H1 (cell line): ENCODE measurements around the gene SBF2. TPM values are rescaled to one million over a fixed set of nuclear protein-coding genes. Genes with fewer than 3 reads are reported as not detected.

Experiments
- CTCF ChIA-PET: fragments of 300-600 bp; sonication (Branson Sonifier 250); formaldehyde crosslinking; loops from one replicate; lab custom pipeline; 2021; ENCODE audit not compliant: partially characterized antibody; lab: Charles Lee
- POLR2A ChIA-PET: fragments of 300-600 bp; sonication (Branson Sonifier 250); formaldehyde crosslinking; loops from one replicate; lab custom pipeline; 2021; ENCODE audit warnings: inconsistent platforms; ENCODE audit not compliant: partially characterized antibody; lab: Charles Lee
- DNase-seq, 2 experiments: peaks; one replicate each; pipeline versions ENCODE4 v3.0.0 to v3.0.0-alpha.2; 2010 to 2022; ENCODE audit warnings: low spot score in 2 of 2, low read depth in 1 of 2, mixed read lengths in 1 of 2
- FAIRE-seq: peaks from 2 replicates; lab custom pipeline; 2011; peaks lifted over from hg19 to GRCh38; lab: Jason Lieb, UNC
- H2AFZ ChIP-seq: 2 replicates; pipeline ENCODE4 v1.8.1; 2012; ENCODE audit warnings: low read length, inconsistent platforms
- H2AK5ac ChIP-seq: 2 replicates; pipeline ENCODE4 v1.6.1; 2013; ENCODE audit warnings: low read depth, low read length
- H2BK120ac ChIP-seq: replicated peaks from 2 replicates; pipeline ENCODE3; 2013; ENCODE audit warnings: low read depth, low read length, inconsistent platforms
- H2BK12ac ChIP-seq: 2 replicates; pipeline ENCODE4 v1.6.1; 2013; ENCODE audit warnings: low read depth, low read length
- H2BK15ac ChIP-seq: 2 replicates; pipeline ENCODE4 v1.6.1; 2013; ENCODE audit warnings: low read length
- H2BK20ac ChIP-seq: 2 replicates; pipeline ENCODE4 v1.6.1; 2013; ENCODE audit warnings: low read length
- H2BK5ac ChIP-seq: 2 replicates; pipeline ENCODE4 v1.6.1; 2013; ENCODE audit warnings: low read depth, low read length
- H3K14ac ChIP-seq: 2 replicates; pipeline ENCODE4 v1.6.1; 2013; ENCODE audit warnings: inconsistent platforms; ENCODE audit not compliant: insufficient read length
- H3K18ac ChIP-seq: 2 replicates; pipeline ENCODE4 v1.6.1; 2013; ENCODE audit warnings: low read length; ENCODE audit errors: extremely low read depth
- H3K23ac ChIP-seq: 2 replicates; pipeline ENCODE4 v1.6.1; 2013; ENCODE audit warnings: inconsistent platforms; ENCODE audit not compliant: insufficient read length
- H3K23me2 ChIP-seq: 2 replicates; pipeline ENCODE4 v1.6.1; 2013; ENCODE audit warnings: low read depth, low read length
- H3K27ac ChIP-seq: 2 replicates; pipeline ENCODE4 v1.6.1; 2011; ENCODE audit warnings: low read depth, low read length, inconsistent platforms
- H3K27me3 ChIP-seq, 4 experiments: replicated peaks in 1 of 4; 1 replicate in 1 of 4; 2 replicates in 3 of 4; pipeline versions ENCODE4 v1.6.1 to v1.8.1; 2011 to 2013; ENCODE audit warnings: low read length in 3 of 4, mild to moderate bottlenecking in 3 of 4, inconsistent platforms in 2 of 4, mixed read lengths in 2 of 4, moderate library complexity in 1 of 4; ENCODE audit not compliant: control insufficient read depth in 3 of 4, insufficient read depth in 3 of 4; ENCODE audit errors: extremely low read depth in 1 of 4
- H3K36me3 ChIP-seq, 4 experiments: 2 replicates each; pipeline versions ENCODE4 v1.6.1 to v1.8.1; 2011 to 2013; ENCODE audit warnings: mild to moderate bottlenecking in 4 of 4, low read length in 3 of 4, moderate library complexity in 2 of 4, control low read depth in 1 of 4, inconsistent platforms in 1 of 4; ENCODE audit not compliant: insufficient read depth in 4 of 4, control insufficient read depth in 2 of 4
- H3K4ac ChIP-seq: replicated peaks from 2 replicates; pipeline ENCODE3; 2013; ENCODE audit warnings: low read length, low read depth, mixed read lengths, inconsistent platforms; ENCODE audit not compliant: insufficient read length
- H3K4me1 ChIP-seq, 4 experiments: replicated peaks in 1 of 4; 1 replicate in 1 of 4; 2 replicates in 3 of 4; pipeline versions ENCODE4 v1.6.1 to v1.8.1; 2011 to 2013; ENCODE audit warnings: low read length in 3 of 4, inconsistent platforms in 2 of 4, mixed read lengths in 1 of 4; ENCODE audit not compliant: insufficient read depth in 4 of 4, control insufficient read depth in 3 of 4
- H3K4me2 ChIP-seq, 2 experiments: 2 replicates each; pipeline versions ENCODE4 v1.6.1 to v1.8.1; 2011 to 2013; ENCODE audit warnings: low read depth in 2 of 2, low read length in 2 of 2, control low read depth in 1 of 2, inconsistent platforms in 1 of 2, mild to moderate bottlenecking in 1 of 2; ENCODE audit not compliant: insufficient read depth in 1 of 2
- H3K4me3 ChIP-seq, 4 experiments: fragments of 200-600, 300-600 bp in 1 of 4; sonication (generic), shearing (Covaris generic), sonication (Bioruptor Twin) in 1 of 4; 2 replicates each; pipeline versions ENCODE4 v1.5.1 to v1.8.1; 2011 to 2016; ENCODE audit warnings: low read length in 4 of 4, low read depth in 3 of 4, control low read depth in 2 of 4, inconsistent platforms in 2 of 4, mild to moderate bottlenecking in 2 of 4, mixed read lengths in 1 of 4, moderate library complexity in 1 of 4; ENCODE audit not compliant: insufficient read depth in 2 of 4; ENCODE audit errors: extremely low read depth in 1 of 4
- H3K56ac ChIP-seq: replicated peaks from 2 replicates; pipeline ENCODE3; 2013; ENCODE audit warnings: low read depth, mild to moderate bottlenecking, mixed read lengths, low read length, inconsistent platforms; ENCODE audit not compliant: insufficient read length
- H3K79me1 ChIP-seq: 2 replicates; pipeline ENCODE4 v1.6.1; 2013; ENCODE audit warnings: low read depth, low read length, control low read depth
- H3K79me2 ChIP-seq, 2 experiments: 2 replicates each; pipeline versions ENCODE4 v1.6.1 to v1.8.1; 2012 to 2013; ENCODE audit warnings: low read length in 2 of 2, mild to moderate bottlenecking in 2 of 2, inconsistent platforms in 1 of 2; ENCODE audit not compliant: insufficient read depth in 2 of 2, control insufficient read depth in 1 of 2
- H3K9ac ChIP-seq, 4 experiments: replicated peaks in 1 of 4; 1 replicate in 1 of 4; 2 replicates in 3 of 4; pipeline versions ENCODE4 v1.6.1 to v1.8.1; 2011 to 2013; ENCODE audit warnings: low read depth in 3 of 4, low read length in 3 of 4, control low read depth in 2 of 4, mild to moderate bottlenecking in 2 of 4, moderate library complexity in 2 of 4, inconsistent platforms in 1 of 4; ENCODE audit errors: extremely low read depth in 1 of 4
- H3K9me3 ChIP-seq, 2 experiments: 2 replicates each; pipeline versions ENCODE4 v1.6.1 to v1.8.1; 2012 to 2013; ENCODE audit warnings: mild to moderate bottlenecking in 2 of 2, moderate library complexity in 2 of 2, control low read depth in 1 of 2, inconsistent platforms in 1 of 2, low read depth in 1 of 2, low read length in 1 of 2, mixed read lengths in 1 of 2; ENCODE audit not compliant: insufficient read depth in 2 of 2
- H4K20me1 ChIP-seq, 2 experiments: replicated peaks in 1 of 2; 2 replicates each; pipeline versions ENCODE3 to v1.8.1; 2011 to 2013; ENCODE audit warnings: inconsistent platforms in 2 of 2, low read length in 2 of 2, mild to moderate bottlenecking in 1 of 2; ENCODE audit not compliant: insufficient read depth in 2 of 2, control insufficient read depth in 1 of 2
- H4K5ac ChIP-seq: 2 replicates; pipeline ENCODE4 v1.6.1; 2013; ENCODE audit warnings: low read length, low read depth, mixed read lengths, inconsistent platforms; ENCODE audit not compliant: insufficient read length
- H4K8ac ChIP-seq: 2 replicates; pipeline ENCODE4 v1.8.0; 2013; ENCODE audit warnings: mild to moderate bottlenecking, moderate library complexity, low read length, inconsistent platforms; ENCODE audit not compliant: insufficient read depth; ENCODE audit errors: extremely low read depth
- H4K91ac ChIP-seq: replicated peaks from 2 replicates; pipeline ENCODE3; 2013; ENCODE audit warnings: low read length, mixed read lengths, inconsistent platforms; ENCODE audit not compliant: insufficient read length
- CTBP2 ChIP-seq: IDR thresholded peaks from 2 replicates; pipeline ENCODE4 v1.7.0; 2011; ENCODE audit warnings: borderline replicate concordance, mild to moderate bottlenecking, moderate library complexity, mixed read lengths, low read length; ENCODE audit not compliant: insufficient read depth, insufficient read length
- FOSL1 ChIP-seq: IDR thresholded peaks from 2 replicates; pipeline ENCODE4 v1.6.1; 2011; ENCODE audit warnings: mild to moderate bottlenecking, low read depth, low read length, moderate library complexity; ENCODE audit not compliant: insufficient read depth
- HDAC2 ChIP-seq, 2 experiments: fragments of 300-600 bp in 1 of 2; sonication (generic) in 1 of 2; IDR thresholded peaks; 2 replicates each; pipeline ENCODE4 v1.6.1; 2011 to 2012; ENCODE audit warnings: low read depth in 2 of 2, low read length in 2 of 2, mild to moderate bottlenecking in 2 of 2, moderate library complexity in 2 of 2, borderline replicate concordance in 1 of 2, inconsistent platforms in 1 of 2
- KDM4A ChIP-seq: IDR thresholded peaks from one replicate; pipeline ENCODE4 v1.7.1; 2012; ENCODE audit warnings: low read depth, mild to moderate bottlenecking, moderate library complexity, low read length, inconsistent platforms; ENCODE audit not compliant: severe bottlenecking
- WGBS, 2 experiments: shearing (Covaris generic) in 1 of 2; methylation state at CpG; one replicate each; pipeline versions ENCODE4 v1.1.6 to v1.1.7; 2013 to 2015; ENCODE audit warnings: low lambda C conversion rate in 2 of 2, mixed read lengths in 2 of 2, inconsistent platforms in 1 of 2, low coverage in 1 of 2, missing lambda C conversion rate in 1 of 2; ENCODE audit not compliant: insufficient replicate concordance in 2 of 2, insufficient coverage in 1 of 2, insufficient read length in 1 of 2; ENCODE audit errors: extremely low coverage in 1 of 2, missing lambda C conversion rate in 1 of 2; 5-methylcytosine and 5-hydroxymethylcytosine counted together
- polyA plus RNA-seq, 7 experiments: library from polyadenylated mRNA; depleted of rRNA in 3 of 7; stranded (reverse) in 5 of 7; unstranded in 2 of 7; fragments of >200 nt in 5 of 7; fragments of 200-250 nt in 2 of 7; gene quantifications; 1 replicate in 5 of 7; 2 replicates in 1 of 7; 4 replicates in 1 of 7; pipeline versions ENCODE4 v1.2.1 to v1.2.3, GENCODE V29; 2011 to 2013; ENCODE audit warnings: missing spikeins in 2 of 7, mixed read lengths in 2 of 7
- total RNA-seq: library from RNA; stranded (reverse); fragmentation: NEBNext Ultra II Directional; extraction: Animal tissue kit (Norgen Biotek cat#: 25700); gene quantifications from 2 replicates; pipeline ENCODE4 v1.2.1, GENCODE V29; 2021

SBF2 gene
- total and polyA plus RNA-seq, 2 of the 8 experiments (the other 6 are each of a cell fraction or from before 2014, with no cell fraction given): 36.7 to 50.5 TPM

- Histone ChIP-seq H3K9ac (no peak overlapping the region), H3K36me3 (no peaks in the 10 kb centered on the region), H3K56ac (no peak overlapping the region), H3K79me2 (peaks cover 0 to 91% of the 10 kb centered on the region in 2 experiments; a peak in 2 of 4 replicates), H3K23ac (no peak overlapping the region), H3K27me3 (no peaks in the 10 kb centered on the region), H3K9me3 (no peaks in the 10 kb centered on the region), H2BK5ac (no peak overlapping the region), H4K5ac (no peak overlapping the region), H2BK15ac (no peak overlapping the region), H3K4me1 (peaks cover 3 to 8% (median 4%) of the 10 kb centered on the region in 4 experiments; a peak in 4 of 7 replicates), H3K27ac (no peak overlapping the region), H3K4ac (no peak overlapping the region), H3K4me2 (no peak overlapping the region), H2AFZ (no peak overlapping the region), H3K79me1 (peaks cover 7% of the 10 kb centered on the region; the same call in 1 of the 2 replicates), H4K91ac (no peak overlapping the region), H3K4me3 (no peak overlapping the region), H4K8ac (no peak overlapping the region), H3K23me2 (no peaks in the 10 kb centered on the region; the same call in 1 of the 2 replicates), H3K14ac (no peak overlapping the region), H2BK120ac (no peak overlapping the region), H4K20me1 (peaks cover 2 to 7% of the 10 kb centered on the region in 2 experiments), H3K18ac (no peak overlapping the region), H2BK12ac (no peak overlapping the region), H2BK20ac (no peak overlapping the region), H2AK5ac (no peak overlapping the region)
- ChIA-PET POLR2A (interaction anchor here (0.6 to 12.5 kb wide), 2 partner anchors 19 to 88 kb away, joined by 3 to 156 read pairs; partner anchors contain the start of gene ADM), CTCF (no interaction called here)
- 96% methylated on average over 3 of the region's 3 CpGs; no CpG with 5 or more reads in 1 of the 2 experiments for WGBS, 2 experiments
- DNase-seq (no peak), FAIRE-seq (no peak)
- TF ChIP-seq KDM4A: no peak
- TF ChIP-seq FOSL1: no peak
- no peak for TF ChIP-seq CTBP2
- TF ChIP-seq HDAC2 (IDR thresholded peaks at IDR 0.05; ENCODE audit: borderline replicate concordance in 1 of 2, low read depth in 2 of 2, low read length in 2 of 2): no peak
These were observed 6.9 kb downstream of the SBF2 start for GRCh38 chr11:10287140-10287539.
